Sigmoid colon (tissue), 7 donors: ENCODE data around the gene RNF224. TPM values are rescaled to one million over a fixed set of nuclear protein-coding genes. Genes with fewer than 3 reads are reported as not detected.

Source experiments
- DNase-seq: peaks from one replicate; pipeline ENCODE4 v3.0.0-alpha.2; 2019
- H3K27ac ChIP-seq, 4 donors: fragments of 200-600 bp; sonication (generic); one replicate each; pipeline ENCODE4 v1.5.1; 2016 to 2019; ENCODE audit warnings: mild to moderate bottlenecking in 1 of 4
- H3K27me3 ChIP-seq, 3 donors: fragments of 200-600 bp; sonication (generic); one replicate each; pipeline ENCODE4 v1.5.1; 2019; ENCODE audit warnings: mild to moderate bottlenecking in 1 of 3
- H3K36me3 ChIP-seq, 4 donors: fragments of 200-600 bp; sonication (generic); one replicate each; pipeline ENCODE4 v1.5.1; 2016 to 2019
- H3K4me1 ChIP-seq, 4 donors: fragments of 200-600 bp; sonication (generic); one replicate each; pipeline ENCODE4 v1.5.1; 2017 to 2019
- H3K4me3 ChIP-seq, 4 donors: fragments of 200-600 bp; sonication (generic); one replicate each; pipeline ENCODE4 v1.5.1; 2017 to 2019; ENCODE audit warnings: mild to moderate bottlenecking in 2 of 4, moderate library complexity in 1 of 4
- H3K9me3 ChIP-seq, 4 donors: fragments of 200-600 bp in 3 of 4; sonication (generic) in 3 of 4; one replicate each; pipeline versions ENCODE4 v1.5.1 to v1.6.1; 2013 to 2019
- CTCF ChIP-seq, 4 experiments: fragments of 450-650 bp in 3 of 4; fragments of 200-600 bp in 1 of 4; IDR thresholded peaks; one replicate each; pipeline ENCODE4 v1.5.1; 2016 to 2019; ENCODE audit warnings: antibody characterized with exemption in 4 of 4, mild to moderate bottlenecking in 3 of 4, moderate library complexity in 2 of 4
- EP300 ChIP-seq, 4 donors: sonication (generic); formaldehyde crosslinking; IDR thresholded peaks; one replicate each; pipeline ENCODE4 v1.6.1; 2017; ENCODE audit warnings: antibody characterized with exemption in 4 of 4
- POLR2A ChIP-seq, 2 donors: fragments of 450-650 bp; IDR thresholded peaks; one replicate each; pipeline ENCODE4 v1.6.1; 2016; ENCODE audit warnings: antibody characterized with exemption in 2 of 2, mild to moderate bottlenecking in 2 of 2, moderate library complexity in 2 of 2
- POLR2AphosphoS5 ChIP-seq, 4 donors: sonication (generic); formaldehyde crosslinking; IDR thresholded peaks; one replicate each; pipeline ENCODE4 v1.6.1; 2017; ENCODE audit warnings: antibody characterized with exemption in 4 of 4
- WGBS, 2 donors: extraction: QIAGEN DNeasy Blood & Tissue Kit; methylation state at CpG; one replicate each; pipeline ENCODE4 v1.1.7; 2013; 5-methylcytosine and 5-hydroxymethylcytosine counted together
- intact Hi-C: fragments of 100-400 bp; cut with DNase I; formaldehyde crosslinking; loops from one replicate; pipeline ENCODE4 v1.15.1; 2023
- polyA plus RNA-seq, 3 donors: library from polyadenylated mRNA; stranded (reverse); fragments of 200-250 nt; gene quantifications; one replicate each; pipeline ENCODE4 v1.2.3, GENCODE V29; 2013
- total RNA-seq, 4 donors: library from RNA; depleted of rRNA; stranded (reverse); fragments of >200 nt; gene quantifications; one replicate each; pipeline ENCODE4 v1.1.0, GENCODE V29; 2016
- donor health status: healthy with polysubstance abuse.
- donor health status: Bipolar disorder and iron deficiency.
- donor health status: healthy.

RNF224 gene
- total and polyA plus RNA-seq, 7 donors, result 0.04 TPM; not detected in 6

DNA sequence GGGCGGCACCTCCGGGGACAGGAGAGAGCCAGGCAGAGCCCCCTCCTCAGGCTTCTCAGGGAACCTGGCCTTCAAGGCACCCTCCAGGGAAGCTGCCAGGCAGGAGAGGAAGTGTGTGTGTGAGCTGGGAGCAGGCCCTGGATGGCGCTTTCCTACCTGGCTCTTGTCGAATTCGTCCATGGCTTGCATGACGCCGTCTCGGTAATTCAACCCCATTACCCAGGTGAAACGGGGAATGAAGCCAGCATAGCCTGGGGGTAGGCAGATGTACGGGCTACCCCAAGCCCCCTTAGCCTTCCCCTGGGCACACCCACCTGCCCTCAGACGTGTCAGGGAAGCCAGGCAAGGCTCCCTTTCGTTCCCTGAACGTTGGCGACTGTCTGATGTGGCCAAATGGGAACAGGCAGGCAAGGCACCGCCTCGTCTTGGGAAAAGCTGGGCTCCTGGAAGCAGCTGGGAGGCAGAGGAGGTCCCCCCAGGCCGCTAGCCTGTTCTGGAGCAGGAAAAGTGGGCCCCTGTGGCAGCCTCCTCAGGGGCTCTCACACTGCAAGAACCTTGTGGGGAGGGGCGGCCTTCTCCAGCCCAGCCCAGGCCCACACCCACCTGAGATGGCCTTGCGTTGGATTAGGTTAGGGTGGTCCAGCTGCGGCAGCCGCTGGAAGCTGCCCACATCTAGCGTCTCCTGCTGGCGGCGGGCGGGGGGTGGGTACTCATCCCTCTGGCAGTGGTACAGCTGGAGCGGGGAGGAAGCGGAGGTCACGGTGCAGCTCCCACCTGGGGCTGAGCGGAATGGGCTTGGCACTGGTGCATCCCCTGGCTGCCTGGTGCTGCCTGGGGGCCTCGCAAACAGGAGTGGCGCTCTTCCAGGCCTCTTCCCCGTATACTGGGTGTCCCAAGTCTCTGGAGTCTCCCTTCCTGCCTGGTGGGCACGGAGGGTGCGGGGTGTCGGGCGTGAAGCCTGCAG, 17.5 kb downstream of the RNF224 start:
- H3K4me3 ChIP-seq, result no peak overlapping the region
- H3K9me3 ChIP-seq, result no peaks in the 10 kb centered on the region
- TF ChIP-seq EP300 (IDR thresholded peaks at IDR 0.05) (no peak), POLR2A (IDR thresholded peaks at IDR 0.05) (no peak), POLR2AphosphoS5 (IDR thresholded peaks at IDR 0.05) (no peak), CTCF (IDR thresholded peaks at IDR 0.05) (no peak)
- no peak overlapping the region for H3K27ac ChIP-seq
- DNase-seq, result no peak
- intact Hi-C loops, result no loop called here
- H3K4me1 ChIP-seq, result peaks cover 2 to 38% (median 24%) of the 10 kb centered on the region in 4 donors
- H3K36me3 ChIP-seq, result peaks cover 4 to 19% (median 15%) of the 10 kb centered on the region in 4 donors
- WGBS, 2 donors, result 81% methylated on average over 36 of the region's 36 CpGs
- no peaks in the 10 kb centered on the region for H3K27me3 ChIP-seq

- Histone ChIP-seq H3K4me3 (no peak overlapping the region), H3K9me3 (no peaks in the 10 kb centered on the region), H3K36me3 (peaks cover 4 to 19% (median 15%) of the 10 kb centered on the region in 4 donors), H3K27me3 (no peaks in the 10 kb centered on the region), H3K27ac (no peak overlapping the region), H3K4me1 (peaks cover 2 to 30% (median 20%) of the 10 kb centered on the region in 4 donors)
- intact Hi-C loops, result no loop called here
- TF ChIP-seq CTCF (IDR thresholded peaks at IDR 0.05) (no peak), EP300 (IDR thresholded peaks at IDR 0.05) (no peak), POLR2AphosphoS5 (IDR thresholded peaks at IDR 0.05) (no peak), POLR2A (IDR thresholded peaks at IDR 0.05) (no peak)
- DNase-seq, result no peak
- 91 to 93% methylated on average over 25 of the region's 25 CpGs for WGBS, 2 donors
These were observed 18.4 kb downstream of the RNF224 start for GRCh38 chr9:137245450-137246421.

DNA sequence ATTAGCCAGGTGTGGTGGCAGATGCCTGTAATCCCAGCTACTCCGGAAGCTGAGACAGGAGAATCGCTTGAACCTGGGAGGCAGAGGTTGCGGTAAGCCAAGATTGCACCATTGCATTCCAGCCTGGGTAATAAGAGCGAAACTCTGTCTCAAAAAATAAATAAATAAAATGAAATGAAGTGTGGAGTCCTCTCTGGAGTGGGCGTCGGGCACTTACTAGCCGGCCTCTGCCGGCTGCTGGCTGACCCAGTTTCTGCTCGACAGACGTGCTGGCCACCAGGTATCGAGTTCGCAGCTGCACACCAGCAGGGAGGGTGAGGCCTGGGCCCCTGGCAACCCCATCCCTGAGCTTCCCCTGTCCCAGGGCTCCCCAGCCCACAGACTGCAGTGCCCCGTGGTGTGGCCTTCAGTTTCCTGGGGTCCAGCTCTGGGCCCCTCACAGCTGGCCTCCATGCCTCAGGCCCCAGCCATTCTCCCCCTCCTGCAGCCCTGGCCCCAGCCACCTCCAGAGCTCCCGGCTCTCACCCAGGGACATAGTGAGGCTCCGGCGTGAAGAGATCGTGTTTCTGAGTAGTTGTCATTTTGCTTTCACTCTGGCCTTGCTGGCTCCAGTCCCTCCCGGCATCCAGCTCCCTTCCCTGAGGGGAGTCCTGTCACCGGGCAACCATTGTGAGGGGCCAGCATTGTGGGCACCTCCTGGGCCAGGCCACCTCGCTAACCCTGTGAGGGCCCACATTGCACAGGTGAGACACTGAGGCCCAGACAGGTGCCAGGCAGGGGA, 20.0 kb downstream of the RNF224 start:
- no peak overlapping the region for H3K4me3 ChIP-seq
- TF ChIP-seq POLR2AphosphoS5 (IDR thresholded peaks at IDR 0.05) (no peak), EP300 (IDR thresholded peaks at IDR 0.05) (no peak), POLR2A (IDR thresholded peaks at IDR 0.05) (no peak), CTCF (IDR thresholded peaks at IDR 0.05) (no peak)
- peaks cover 0 to 22% (median 15%) of the 10 kb centered on the region in 4 donors for H3K4me1 ChIP-seq
- no peak for DNase-seq
- intact Hi-C loops, result no loop called here
- H3K36me3 ChIP-seq, result peaks cover 4 to 16% (median 13%) of the 10 kb centered on the region in 4 donors
- H3K27me3 ChIP-seq, result peaks cover 0 to 10% (median 6%) of the 10 kb centered on the region in 3 donors
- no peak overlapping the region for H3K27ac ChIP-seq
- no peaks in the 10 kb centered on the region for H3K9me3 ChIP-seq
- 84 to 90% methylated on average over 20 of the region's 20 CpGs for WGBS, 2 donors

- Histone ChIP-seq H3K36me3 (peaks cover 4 to 10% (median 9%) of the 10 kb centered on the region in 4 donors), H3K9me3 (no peaks in the 10 kb centered on the region), H3K4me3 (no peak overlapping the region), H3K4me1 (peaks cover 0 to 17% (median 9%) of the 10 kb centered on the region in 4 donors), H3K27ac (no peak overlapping the region), H3K27me3 (peaks cover 0 to 10% (median 6%) of the 10 kb centered on the region in 3 donors)
- 88% methylated on average over 6 of the region's 6 CpGs for WGBS, 2 donors
- intact Hi-C loops, result no loop called here
- no peak for TF ChIP-seq EP300 (IDR thresholded peaks at IDR 0.05)
- no peak for TF ChIP-seq CTCF (IDR thresholded peaks at IDR 0.05)
- no peak for TF ChIP-seq POLR2AphosphoS5 (IDR thresholded peaks at IDR 0.05)
- no peak for TF ChIP-seq POLR2A (IDR thresholded peaks at IDR 0.05)
- no peak for DNase-seq
These were observed 20.5 kb downstream of the RNF224 start for GRCh38 chr9:137247916-137248175.
